GM21423 (cell line): Measurements from ENCODE around the gene TMEM30B.
A peak's percentile ranks its signal among the peaks of the same experiment; 100 is the strongest.
"Not testable (repeated sequence)": the region's sequence is repeated elsewhere in the genome, so short reads cannot be mapped to it uniquely, and the experiment has no call there.

Experiments used
- ATAC-seq: cut with Tn5 transposase; IDR thresholded peaks from one replicate; pipeline ENCODE4 v1.9.1; 2021; ENCODE audit warnings: mild to moderate bottlenecking, moderate library complexity; ENCODE audit not compliant: unreplicated experiment

The TMEM30B gene

GRCh38 chr14:61281186-61281947 is at the start of gene TMEM30B:
TSS of gene TMEM30B (minus strand) at chr14:61281338. CDS start at chr14:61281147, 191 bp downstream.
- ATAC-seq: no peak

DNA sequence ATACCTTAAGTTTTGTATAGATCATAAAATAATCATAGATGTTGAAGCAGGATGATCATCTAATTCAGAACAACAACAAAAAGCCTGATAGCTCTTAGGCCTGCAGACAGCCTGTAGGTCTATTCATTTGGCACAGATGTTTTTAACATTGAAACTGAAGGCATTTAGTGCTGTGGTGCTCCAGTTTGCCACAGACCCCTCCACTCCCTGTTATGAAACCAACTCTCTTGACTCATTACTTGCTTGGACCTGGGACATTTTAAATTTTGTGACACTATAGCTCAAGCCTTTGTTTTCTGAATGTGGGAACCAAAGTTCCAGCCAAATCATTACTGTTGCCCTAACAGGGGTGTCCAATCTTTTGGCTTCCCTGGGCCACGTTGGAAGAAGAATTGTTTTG is 49.4 kb upstream of the TMEM30B start:
- ATAC-seq: no peak

DNA sequence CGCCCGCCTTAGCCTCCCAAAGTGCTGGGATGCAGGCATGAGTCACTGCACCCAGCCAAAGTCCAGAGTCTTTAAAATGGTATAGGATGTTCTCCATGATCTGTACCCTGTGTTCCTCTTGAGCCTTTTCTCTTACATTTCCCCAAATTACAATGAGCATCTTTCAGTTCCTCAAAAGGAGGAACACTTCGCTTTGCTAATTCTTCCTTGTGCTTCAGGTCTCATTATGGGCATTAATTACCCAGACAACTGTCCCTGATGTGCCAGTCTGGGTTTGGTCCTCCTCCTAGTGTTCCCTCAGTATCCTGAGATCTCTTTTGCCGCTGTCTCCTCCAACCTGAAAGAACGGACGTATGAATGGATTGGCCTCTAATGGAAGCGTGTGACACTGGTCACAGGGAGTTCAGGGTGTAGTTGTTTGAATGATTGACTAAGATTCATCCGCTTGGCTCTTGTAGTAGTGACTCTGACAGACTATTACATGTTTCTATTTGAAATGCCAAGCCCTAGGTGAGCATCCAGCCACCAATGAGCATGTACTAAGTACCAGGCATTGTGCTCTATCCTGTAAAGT is 48.4 kb upstream of the TMEM30B start:
- ATAC-seq: peak; percentile 48

DNA sequence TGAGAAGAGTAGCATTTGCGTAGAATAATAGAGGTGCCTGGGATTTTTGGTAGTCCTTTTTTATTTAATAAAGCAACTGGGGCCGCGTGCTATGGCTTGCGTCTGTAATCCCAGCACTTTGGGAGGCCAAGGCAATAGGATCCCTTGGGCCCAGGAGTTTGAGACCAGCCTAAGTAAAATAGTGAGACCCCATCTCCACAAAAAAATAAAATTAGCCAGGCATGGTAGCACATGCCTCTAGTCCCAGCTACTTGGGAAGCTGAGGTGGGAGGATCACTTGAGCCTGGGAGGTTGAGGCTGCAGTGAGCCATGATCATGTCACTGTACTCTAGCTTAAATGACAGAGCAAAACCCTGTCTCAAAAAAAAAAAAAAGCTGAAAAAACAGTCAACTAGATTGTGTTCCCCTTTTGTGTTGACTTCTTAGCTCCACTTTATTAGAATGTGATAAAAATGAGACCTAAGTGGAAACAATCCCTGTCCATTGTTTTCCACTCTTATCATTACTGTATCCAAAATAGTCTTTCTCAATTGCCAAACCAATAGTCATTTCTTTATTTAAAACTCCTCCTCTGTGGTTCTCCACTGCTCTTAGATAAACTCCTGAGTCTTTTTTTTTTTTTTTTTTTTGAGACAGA is 47.6 kb upstream of the TMEM30B start:
- no peak for ATAC-seq

DNA sequence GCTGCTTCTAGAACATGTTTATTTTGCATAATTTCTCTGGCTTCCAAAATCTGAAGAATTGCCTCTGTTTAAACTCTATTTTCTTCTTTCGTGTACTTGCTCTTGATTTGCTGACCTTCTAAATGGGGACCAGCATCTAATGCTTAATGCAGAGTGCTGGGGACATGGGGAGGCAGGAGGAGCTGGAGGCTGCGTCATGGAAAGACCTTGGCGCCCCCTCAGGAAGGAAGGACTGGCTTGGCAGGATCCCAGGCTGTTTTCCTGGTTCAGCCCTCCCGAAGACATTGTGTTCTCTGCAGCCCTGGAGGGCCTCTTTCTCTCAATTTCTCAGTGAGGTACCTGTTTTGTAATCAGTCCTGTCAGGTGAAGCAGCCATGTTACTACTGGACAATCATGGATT is 45.7 kb upstream of the TMEM30B start:
- ATAC-seq: no peak

GRCh38 chr14:61326146-61326545 is 45.0 kb upstream of the TMEM30B start:
- ATAC-seq: no peak

GRCh38 chr14:61325166-61325565 is 44.0 kb upstream of the TMEM30B start:
- ATAC-seq: no peak

DNA sequence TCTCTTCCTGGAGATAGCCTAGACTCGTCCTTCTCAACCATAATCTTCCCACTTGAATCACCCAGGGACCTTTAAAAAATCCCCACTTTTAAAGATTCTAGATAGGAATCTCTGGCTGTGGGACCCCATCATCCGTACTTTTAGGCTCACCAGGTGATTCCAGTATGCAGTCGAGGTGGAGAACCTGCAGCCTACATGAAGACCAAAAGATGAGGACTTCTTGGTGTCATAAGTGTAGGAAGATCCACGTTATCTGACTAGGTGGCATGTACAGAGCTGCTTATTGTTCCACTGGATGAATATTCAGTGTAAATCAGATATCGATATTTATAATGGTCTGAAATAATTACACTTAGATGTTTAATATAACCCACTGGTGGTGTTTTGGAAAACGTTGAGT is 42.8 kb upstream of the TMEM30B start:
- ATAC-seq: no peak

GRCh38 chr14:61322799-61323290 is 41.7 kb upstream of the TMEM30B start:
- no peak for ATAC-seq

DNA sequence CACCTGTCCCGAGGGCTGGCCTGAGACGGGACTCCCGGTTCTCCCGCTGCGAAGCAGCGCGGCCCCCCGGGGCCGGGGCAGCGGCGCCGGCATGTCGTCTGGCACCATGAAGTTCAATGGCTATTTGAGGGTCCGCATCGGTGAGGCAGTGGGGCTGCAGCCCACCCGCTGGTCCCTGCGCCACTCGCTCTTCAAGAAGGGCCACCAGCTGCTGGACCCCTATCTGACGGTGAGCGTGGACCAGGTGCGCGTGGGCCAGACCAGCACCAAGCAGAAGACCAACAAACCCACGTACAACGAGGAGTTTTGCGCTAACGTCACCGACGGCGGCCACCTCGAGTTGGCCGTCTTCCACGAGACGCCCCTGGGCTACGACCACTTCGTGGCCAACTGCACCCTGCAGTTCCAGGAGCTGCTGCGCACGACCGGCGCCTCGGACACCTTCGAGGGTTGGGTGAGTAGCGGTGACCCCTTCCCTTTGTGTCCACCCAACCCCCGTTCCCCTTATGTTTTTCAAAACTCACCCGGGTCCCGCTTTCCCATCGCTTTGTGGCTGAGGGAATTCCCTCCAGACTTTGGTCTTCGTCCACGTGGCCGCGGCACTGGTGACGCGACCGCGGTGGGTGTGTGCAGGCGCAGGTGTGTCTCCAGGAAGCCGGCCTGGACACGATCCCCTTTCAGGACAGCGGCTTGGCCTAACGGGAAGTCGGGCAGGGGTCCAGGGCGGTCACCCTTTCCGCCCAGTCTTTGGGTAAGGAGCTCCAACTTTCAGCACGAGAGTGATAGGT is 41.1 kb upstream of the TMEM30B start:
- peak; percentile 7 for ATAC-seq

GRCh38 chr14:61321385-61322010 is 40.4 kb upstream of the TMEM30B start, which contains the start of gene PRKCH:
TSS of gene PRKCH (plus strand) at chr14:61321579. CDS start at chr14:61322102, 523 bp downstream.
- ATAC-seq: peak; percentile 74

- no peak for ATAC-seq
Observed at GRCh38 chr14:61320806-61321384, 39.8 kb upstream of the TMEM30B start.

DNA sequence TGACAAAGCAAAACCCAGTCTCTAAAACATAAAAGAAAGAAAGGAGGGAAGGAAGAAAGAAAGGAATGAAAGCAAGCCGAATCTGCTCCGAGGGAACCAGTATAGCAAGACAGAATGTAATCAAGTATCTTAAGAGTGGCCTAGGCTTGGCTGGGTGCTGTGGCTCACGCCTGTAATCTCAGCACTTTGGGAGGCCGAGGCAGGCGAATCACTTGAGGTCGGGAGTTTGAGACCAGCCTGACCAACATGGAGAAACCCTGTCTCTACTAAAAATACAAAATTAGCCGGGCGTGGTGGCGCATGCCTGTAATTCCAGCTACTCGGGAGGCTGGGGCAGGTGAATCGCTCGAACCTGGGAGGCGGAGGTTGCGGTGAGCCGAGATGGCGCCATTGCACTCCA is 39.0 kb upstream of the TMEM30B start:
- ATAC-seq: not testable (repeated sequence)

DNA sequence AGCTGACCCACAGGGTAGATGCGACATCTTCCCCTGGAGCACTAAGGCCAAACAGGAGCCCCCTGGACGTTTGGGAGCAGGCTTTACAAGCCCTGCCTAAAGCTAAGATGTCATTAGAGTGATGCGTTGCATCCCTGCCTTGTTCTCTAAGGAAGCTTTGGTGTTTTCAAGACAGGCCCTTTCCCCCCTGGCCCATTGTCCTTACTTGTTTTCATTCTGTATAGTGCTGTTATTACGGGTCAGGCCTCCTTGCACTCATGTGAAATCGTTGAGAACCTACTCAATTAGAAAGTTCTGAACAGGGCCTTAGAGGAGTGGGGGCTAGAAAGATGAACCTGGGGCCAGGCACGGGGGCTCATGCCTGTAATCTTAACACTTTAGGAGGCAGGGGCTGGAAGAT is 38.6 kb upstream of the TMEM30B start:
- ATAC-seq: no peak

DNA sequence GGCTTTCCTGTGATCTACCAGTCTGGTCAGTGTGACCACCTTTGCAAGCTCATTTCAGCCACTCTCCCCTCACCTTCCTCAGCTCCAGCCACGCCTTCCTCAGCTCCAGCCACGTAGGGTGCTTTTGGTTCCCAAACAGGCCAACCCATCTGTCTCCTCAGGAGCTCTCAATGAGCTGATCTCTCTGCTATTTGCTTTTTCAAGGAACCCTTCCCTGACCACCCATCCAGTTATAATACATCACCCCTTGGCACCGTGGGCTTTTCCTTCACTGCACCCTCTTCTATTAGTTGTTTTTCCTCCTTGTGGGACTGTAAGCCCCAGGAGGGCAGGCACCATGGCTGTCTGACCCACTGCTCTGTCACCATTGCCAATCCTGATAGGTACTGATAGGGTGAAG is 37.9 kb upstream of the TMEM30B start:
- no peak for ATAC-seq

DNA sequence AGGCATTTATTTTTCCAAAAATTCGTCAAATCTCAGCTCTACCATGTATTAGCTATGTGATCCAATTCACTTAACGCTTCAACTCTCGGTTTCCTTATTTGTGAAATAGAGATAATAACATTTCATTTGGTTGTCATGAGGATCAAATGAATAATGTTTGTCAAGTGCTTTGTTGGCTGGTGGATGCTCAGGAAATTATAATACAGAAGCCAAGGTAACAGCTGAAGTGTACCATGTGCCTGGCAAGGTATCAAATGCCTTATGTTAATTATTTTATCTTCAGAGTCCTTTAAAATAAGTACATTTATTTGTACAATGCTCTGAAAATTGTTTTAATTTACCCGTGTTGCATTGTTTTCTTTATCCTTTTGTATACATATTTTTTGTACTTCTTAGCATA is 34.2 kb upstream of the TMEM30B start:
- no peak for ATAC-seq

DNA sequence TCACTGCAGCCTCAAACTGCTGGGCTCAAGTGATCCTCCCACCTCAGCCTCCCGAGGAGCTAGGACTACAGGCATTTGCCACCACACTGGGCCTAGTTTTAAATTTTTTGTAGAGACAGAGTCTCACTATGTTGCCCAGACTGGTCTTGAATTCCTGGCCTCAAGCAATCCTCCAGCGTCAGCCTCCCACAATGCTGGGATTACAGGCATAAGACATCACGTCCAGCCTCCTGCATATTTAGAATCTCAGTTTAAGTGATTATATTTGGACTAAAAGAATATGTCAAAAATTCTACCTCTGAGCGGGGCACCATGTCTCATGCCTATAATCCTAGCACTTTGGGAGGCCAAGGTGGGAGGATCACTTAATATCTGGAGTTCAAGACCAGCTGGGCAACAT is 27.6 kb upstream of the TMEM30B start:
- not testable (repeated sequence) for ATAC-seq

- no peak for ATAC-seq
Observed at GRCh38 chr14:61308198-61308597, 27.1 kb upstream of the TMEM30B start.

GRCh38 chr14:61304688-61305087 is 23.6 kb upstream of the TMEM30B start:
- no peak for ATAC-seq

DNA sequence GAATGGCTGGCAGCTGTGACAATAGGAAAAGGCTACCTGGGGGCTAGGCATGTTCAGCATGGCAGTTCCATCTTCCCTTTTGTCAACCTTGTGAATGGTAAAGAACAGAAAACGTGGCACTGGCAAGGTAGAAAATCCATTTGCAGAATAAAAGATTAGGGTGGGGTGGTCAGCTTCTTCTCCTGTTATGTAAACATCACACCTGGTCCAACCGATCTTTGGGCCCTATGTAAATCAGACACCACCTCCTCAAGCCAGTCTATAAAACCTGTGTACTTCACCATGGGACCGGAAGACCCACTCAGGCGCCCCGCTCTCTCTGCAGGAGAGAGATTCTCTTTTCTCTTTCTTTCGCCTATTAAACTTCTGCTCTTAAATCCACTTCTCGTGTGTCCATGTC is 19.6 kb upstream of the TMEM30B start:
- no peak for ATAC-seq
